ENCODE measurements around the gene ELP1. TPM values are rescaled to one million over a fixed set of nuclear protein-coding genes. Genes with fewer than 3 reads are reported as not detected.

The ELP1 gene
- total and polyA plus RNA-seq, 2 of the 4 experiments (the other 2 are of a cell fraction), result 20.0 to 43.2 TPM

DNA sequence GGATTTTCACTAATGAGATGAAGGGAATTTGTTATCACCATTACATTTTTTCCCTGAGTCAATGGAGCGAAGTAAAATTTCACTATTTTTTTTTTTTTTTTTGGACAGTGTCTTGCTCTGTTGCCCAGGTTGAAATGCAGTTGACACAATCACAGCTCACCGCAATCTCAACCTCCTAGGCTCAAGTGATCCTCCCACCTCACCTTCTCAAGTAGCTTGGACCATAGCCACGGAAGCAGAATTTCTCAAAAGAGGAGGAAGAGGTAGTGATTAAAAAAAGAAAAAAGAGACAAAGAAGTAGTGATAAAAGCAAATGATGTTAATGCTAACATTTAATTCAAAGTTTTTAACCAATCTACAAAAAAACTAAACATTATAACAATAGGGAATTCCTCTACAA is 29.8 kb downstream of the ELP1 start:
- H4K5ac ChIP-seq (ENCODE audit: low read depth, low read length), result no peak overlapping the region
- in situ Hi-C loops (cut with MboI; ENCODE audit: low sequenced_read_pairs), result no loop called here
- no peak overlapping the region for H3K56ac ChIP-seq (ENCODE audit: extremely low read depth, insufficient read depth, low read length)
- BruUV-seq (replicated peaks), result no TSS peak
- H4K91ac ChIP-seq (ENCODE audit: insufficient read depth, low read depth, low read length), result no peak overlapping the region
- H2AK5ac ChIP-seq (ENCODE audit: low read depth, low read length), result no peak overlapping the region
- H3K4me3 ChIP-seq (ENCODE audit: insufficient read depth, low read depth, low read length), result no peak overlapping the region
- ATAC-seq (ENCODE audit: low read depth) (no peak), DNase-seq (no peak)
- no peak overlapping the region for H4K8ac ChIP-seq (ENCODE audit: low read depth in 2 of 2, low read length in 2 of 2)
- H3K9ac ChIP-seq (ENCODE audit: low read depth, low read length), result no peak overlapping the region
- H3K27me3 ChIP-seq (ENCODE audit: control insufficient read depth, insufficient read depth, low read length), result no peaks in the 10 kb centered on the region
- H3K27ac ChIP-seq (ENCODE audit: insufficient read depth, low read length), result no peak overlapping the region
- no peak overlapping the region for H3K4ac ChIP-seq (ENCODE audit: low read depth, low read length)
- no peak overlapping the region for H3K18ac ChIP-seq (ENCODE audit: low read depth, low read length)
- POLR2A ChIA-PET (ENCODE audit: unreplicated experiment), result no interaction called here
- no peaks in the 10 kb centered on the region for H3K4me1 ChIP-seq (ENCODE audit: control insufficient read depth, insufficient read depth, low read length)
- H4K20me1 ChIP-seq (ENCODE audit: insufficient read depth, low read length), result no peaks in the 10 kb centered on the region
- TF ChIP-seq MAZ (IDR thresholded peaks at IDR 0.05; ENCODE audit: borderline replicate concordance, low read depth, low read length) (no peak), MXI1 (IDR thresholded peaks at IDR 0.05; ENCODE audit: borderline replicate concordance, low read depth, low read length) (no peak), MAFK (IDR thresholded peaks at IDR 0.05; ENCODE audit: low read depth, low read length) (no peak), NFE2L2 (IDR thresholded peaks at IDR 0.05; ENCODE audit: low read depth, low read length) (no peak), RCOR1 (IDR thresholded peaks at IDR 0.05; ENCODE audit: insufficient replicate concordance, low read length) (no peak), CEBPB (IDR thresholded peaks at IDR 0.05; ENCODE audit: low read depth, low read length) (no peak), RFX5 (IDR thresholded peaks at IDR 0.05; ENCODE audit: low read depth, low read length) (no peak), USF2 (IDR thresholded peaks at IDR 0.05; ENCODE audit: low read depth, low read length) (no peak), SMC3 (IDR thresholded peaks at IDR 0.05; ENCODE audit: low read depth, low read length) (no peak), CHD1 (IDR thresholded peaks at IDR 0.05; ENCODE audit: low read depth, low read length) (no peak), RAD21 (IDR thresholded peaks at IDR 0.05; ENCODE audit: low read length) (no peak), BHLHE40 (IDR thresholded peaks at IDR 0.05; ENCODE audit: low read depth, low read length) (no peak), POLR2A (IDR thresholded peaks at IDR 0.05; ENCODE audit: low read depth, low read length) (no peak), FOS (IDR thresholded peaks at IDR 0.05; ENCODE audit: low read depth, low read length) (no peak)
- TF ChIP-seq, protein P1, sequence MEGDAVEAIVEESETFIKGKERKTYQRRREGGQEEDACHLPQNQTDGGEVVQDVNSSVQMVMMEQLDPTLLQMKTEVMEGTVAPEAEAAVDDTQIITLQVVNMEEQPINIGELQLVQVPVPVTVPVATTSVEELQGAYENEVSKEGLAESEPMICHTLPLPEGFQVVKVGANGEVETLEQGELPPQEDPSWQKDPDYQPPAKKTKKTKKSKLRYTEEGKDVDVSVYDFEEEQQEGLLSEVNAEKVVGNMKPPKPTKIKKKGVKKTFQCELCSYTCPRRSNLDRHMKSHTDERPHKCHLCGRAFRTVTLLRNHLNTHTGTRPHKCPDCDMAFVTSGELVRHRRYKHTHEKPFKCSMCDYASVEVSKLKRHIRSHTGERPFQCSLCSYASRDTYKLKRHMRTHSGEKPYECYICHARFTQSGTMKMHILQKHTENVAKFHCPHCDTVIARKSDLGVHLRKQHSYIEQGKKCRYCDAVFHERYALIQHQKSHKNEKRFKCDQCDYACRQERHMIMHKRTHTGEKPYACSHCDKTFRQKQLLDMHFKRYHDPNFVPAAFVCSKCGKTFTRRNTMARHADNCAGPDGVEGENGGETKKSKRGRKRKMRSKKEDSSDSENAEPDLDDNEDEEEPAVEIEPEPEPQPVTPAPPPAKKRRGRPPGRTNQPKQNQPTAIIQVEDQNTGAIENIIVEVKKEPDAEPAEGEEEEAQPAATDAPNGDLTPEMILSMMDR (conservative IDR thresholded peaks at IDR 0.05; ENCODE audit: low read depth, low read length), result no peak
- TF ChIP-seq, protein P2, sequence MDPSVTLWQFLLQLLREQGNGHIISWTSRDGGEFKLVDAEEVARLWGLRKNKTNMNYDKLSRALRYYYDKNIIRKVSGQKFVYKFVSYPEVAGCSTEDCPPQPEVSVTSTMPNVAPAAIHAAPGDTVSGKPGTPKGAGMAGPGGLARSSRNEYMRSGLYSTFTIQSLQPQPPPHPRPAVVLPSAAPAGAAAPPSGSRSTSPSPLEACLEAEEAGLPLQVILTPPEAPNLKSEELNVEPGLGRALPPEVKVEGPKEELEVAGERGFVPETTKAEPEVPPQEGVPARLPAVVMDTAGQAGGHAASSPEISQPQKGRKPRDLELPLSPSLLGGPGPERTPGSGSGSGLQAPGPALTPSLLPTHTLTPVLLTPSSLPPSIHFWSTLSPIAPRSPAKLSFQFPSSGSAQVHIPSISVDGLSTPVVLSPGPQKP (IDR thresholded peaks at IDR 0.05; ENCODE audit: borderline replicate concordance, low read depth, low read length), result no peak
- no peak overlapping the region for H2AK9ac ChIP-seq (replicated peaks; ENCODE audit: low read depth, low read length, poor library complexity)
- peaks cover 39% of the 10 kb centered on the region for H3K36me3 ChIP-seq (ENCODE audit: control insufficient read depth, insufficient read depth, low read length)
- H2BK120ac ChIP-seq (ENCODE audit: low read depth, low read length), result no peak overlapping the region
- H3K4me2 ChIP-seq (ENCODE audit: low read depth, low read length), result no peak overlapping the region
- no peaks in the 10 kb centered on the region for H3K79me1 ChIP-seq (ENCODE audit: low read depth in 1 of 2, low read length in 2 of 2)
- no CpG with 5 or more reads among the region's 3 CpGs for WGBS, 2 experiments (ENCODE audit: extremely low coverage in 2 of 2, insufficient read length in 1 of 2)
- no peak overlapping the region for H3K14ac ChIP-seq (replicated peaks; ENCODE audit: low read depth, low read length)
- no peak overlapping the region for H3K23ac ChIP-seq (ENCODE audit: low read depth, low read length)
- CTCF ChIA-PET, result no interaction called here
- dilution Hi-C loops (cut with HindIII; ENCODE audit: low sequenced_read_pairs, unreplicated experiment), result no loop called here
- H2AFZ ChIP-seq (replicated peaks; ENCODE audit: low read length, poor library complexity), result no peak overlapping the region
- no peaks in the 10 kb centered on the region for H3K9me3 ChIP-seq (ENCODE audit: control insufficient read depth, insufficient read depth, low read length)
- intact Hi-C loops (cut with micrococcal nuclease), result no loop called here
- no peak overlapping the region for H2BK20ac ChIP-seq (ENCODE audit: low read depth, low read length)
- H2BK15ac ChIP-seq (ENCODE audit: low read depth, low read length), result no peak overlapping the region
- no peak overlapping the region for H2BK5ac ChIP-seq (ENCODE audit: low read depth, low read length, poor library complexity, severe bottlenecking)
- no peaks in the 10 kb centered on the region for H3K9me1 ChIP-seq (ENCODE audit: insufficient read depth, low read length)
